B cell (primary cell): ENCODE data around the gene FEM1C.

Experiments
- EZH2 ChIP-seq: IDR thresholded peaks from 2 replicates; pipeline ENCODE4 v1.6.1; 2012; ENCODE audit warnings: borderline replicate concordance, low read depth, mild to moderate bottlenecking, moderate library complexity, low read length; ENCODE audit not compliant: insufficient read depth, poor library complexity, severe bottlenecking
- TF ChIP-seq, protein P1 (sequence below): fragments of 200-600 bp; IDR thresholded peaks from one replicate; pipeline ENCODE4 v1.8.0; 2022; ENCODE audit warnings: antibody characterized with exemption, mild to moderate bottlenecking

DNA sequence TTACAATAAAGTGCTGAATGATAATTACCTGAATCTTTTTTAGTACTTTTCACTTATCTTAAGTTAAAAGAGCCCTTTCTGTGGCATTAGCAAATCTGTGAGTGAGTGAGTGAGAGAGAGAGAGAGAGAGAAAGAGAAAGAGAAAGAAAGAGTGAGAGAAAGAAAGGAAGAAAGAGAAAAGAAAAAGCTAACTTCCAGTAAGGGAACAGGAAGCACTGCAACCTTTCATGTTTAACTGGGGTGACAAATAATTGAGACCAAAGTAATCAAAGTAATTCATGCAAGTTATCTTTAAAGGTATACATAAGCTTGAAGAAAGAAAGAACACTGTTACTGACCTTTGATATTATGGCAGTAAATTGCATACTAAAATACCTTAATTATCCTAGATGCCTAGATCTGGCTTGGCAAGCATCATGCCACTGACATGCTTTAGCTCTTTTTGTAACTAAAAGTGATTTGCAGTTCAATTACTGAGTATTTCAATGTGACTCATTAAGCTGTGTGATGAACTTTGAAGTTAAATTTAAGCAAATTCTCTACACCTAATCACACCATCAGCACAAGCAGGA is 21.7 kb downstream of the FEM1C start:
- TF ChIP-seq, protein P1, sequence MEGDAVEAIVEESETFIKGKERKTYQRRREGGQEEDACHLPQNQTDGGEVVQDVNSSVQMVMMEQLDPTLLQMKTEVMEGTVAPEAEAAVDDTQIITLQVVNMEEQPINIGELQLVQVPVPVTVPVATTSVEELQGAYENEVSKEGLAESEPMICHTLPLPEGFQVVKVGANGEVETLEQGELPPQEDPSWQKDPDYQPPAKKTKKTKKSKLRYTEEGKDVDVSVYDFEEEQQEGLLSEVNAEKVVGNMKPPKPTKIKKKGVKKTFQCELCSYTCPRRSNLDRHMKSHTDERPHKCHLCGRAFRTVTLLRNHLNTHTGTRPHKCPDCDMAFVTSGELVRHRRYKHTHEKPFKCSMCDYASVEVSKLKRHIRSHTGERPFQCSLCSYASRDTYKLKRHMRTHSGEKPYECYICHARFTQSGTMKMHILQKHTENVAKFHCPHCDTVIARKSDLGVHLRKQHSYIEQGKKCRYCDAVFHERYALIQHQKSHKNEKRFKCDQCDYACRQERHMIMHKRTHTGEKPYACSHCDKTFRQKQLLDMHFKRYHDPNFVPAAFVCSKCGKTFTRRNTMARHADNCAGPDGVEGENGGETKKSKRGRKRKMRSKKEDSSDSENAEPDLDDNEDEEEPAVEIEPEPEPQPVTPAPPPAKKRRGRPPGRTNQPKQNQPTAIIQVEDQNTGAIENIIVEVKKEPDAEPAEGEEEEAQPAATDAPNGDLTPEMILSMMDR, result no peak
- TF ChIP-seq EZH2, result no peak
